HL-60 (cell line): Measurements from ENCODE around the gene MED13L.

Experiments
- POLR2AphosphoS5 ChIP-seq: IDR thresholded peaks from 2 replicates; pipeline ENCODE4 v1.6.1; 2012; ENCODE audit warnings: low read depth
- TF ChIP-seq, protein P1 (sequence below): IDR thresholded peaks from one replicate; pipeline ENCODE4 v1.5.1; 2011; ENCODE audit warnings: low read length, control low read depth, inconsistent platforms; ENCODE audit not compliant: insufficient read depth

- TF ChIP-seq, protein P1, sequence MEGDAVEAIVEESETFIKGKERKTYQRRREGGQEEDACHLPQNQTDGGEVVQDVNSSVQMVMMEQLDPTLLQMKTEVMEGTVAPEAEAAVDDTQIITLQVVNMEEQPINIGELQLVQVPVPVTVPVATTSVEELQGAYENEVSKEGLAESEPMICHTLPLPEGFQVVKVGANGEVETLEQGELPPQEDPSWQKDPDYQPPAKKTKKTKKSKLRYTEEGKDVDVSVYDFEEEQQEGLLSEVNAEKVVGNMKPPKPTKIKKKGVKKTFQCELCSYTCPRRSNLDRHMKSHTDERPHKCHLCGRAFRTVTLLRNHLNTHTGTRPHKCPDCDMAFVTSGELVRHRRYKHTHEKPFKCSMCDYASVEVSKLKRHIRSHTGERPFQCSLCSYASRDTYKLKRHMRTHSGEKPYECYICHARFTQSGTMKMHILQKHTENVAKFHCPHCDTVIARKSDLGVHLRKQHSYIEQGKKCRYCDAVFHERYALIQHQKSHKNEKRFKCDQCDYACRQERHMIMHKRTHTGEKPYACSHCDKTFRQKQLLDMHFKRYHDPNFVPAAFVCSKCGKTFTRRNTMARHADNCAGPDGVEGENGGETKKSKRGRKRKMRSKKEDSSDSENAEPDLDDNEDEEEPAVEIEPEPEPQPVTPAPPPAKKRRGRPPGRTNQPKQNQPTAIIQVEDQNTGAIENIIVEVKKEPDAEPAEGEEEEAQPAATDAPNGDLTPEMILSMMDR = no peak
- no peak for TF ChIP-seq POLR2AphosphoS5
Measured at GRCh38 chr12:116087962-116088361, 189.5 kb downstream of the MED13L start.
